ENCODE data around the gene AHI1.
"Not testable (repeated sequence)": the region's sequence is repeated elsewhere in the genome, so short reads cannot be mapped to it uniquely, and the experiment has no call there.

Gene AHI1

GRCh38 chr6:135505222-135505621, 7.7 kb upstream of the AHI1 start:
- DNase-seq = no peak

GRCh38 chr6:135504734-135505133, 7.2 kb upstream of the AHI1 start:
- no peak for DNase-seq

GRCh38 chr6:135503703-135504475, 6.3 kb upstream of the AHI1 start:
- DNase-seq = no peak

- no peak for DNase-seq
These were observed 2.2 kb upstream of the AHI1 start for GRCh38 chr6:135499441-135500340.

DNA sequence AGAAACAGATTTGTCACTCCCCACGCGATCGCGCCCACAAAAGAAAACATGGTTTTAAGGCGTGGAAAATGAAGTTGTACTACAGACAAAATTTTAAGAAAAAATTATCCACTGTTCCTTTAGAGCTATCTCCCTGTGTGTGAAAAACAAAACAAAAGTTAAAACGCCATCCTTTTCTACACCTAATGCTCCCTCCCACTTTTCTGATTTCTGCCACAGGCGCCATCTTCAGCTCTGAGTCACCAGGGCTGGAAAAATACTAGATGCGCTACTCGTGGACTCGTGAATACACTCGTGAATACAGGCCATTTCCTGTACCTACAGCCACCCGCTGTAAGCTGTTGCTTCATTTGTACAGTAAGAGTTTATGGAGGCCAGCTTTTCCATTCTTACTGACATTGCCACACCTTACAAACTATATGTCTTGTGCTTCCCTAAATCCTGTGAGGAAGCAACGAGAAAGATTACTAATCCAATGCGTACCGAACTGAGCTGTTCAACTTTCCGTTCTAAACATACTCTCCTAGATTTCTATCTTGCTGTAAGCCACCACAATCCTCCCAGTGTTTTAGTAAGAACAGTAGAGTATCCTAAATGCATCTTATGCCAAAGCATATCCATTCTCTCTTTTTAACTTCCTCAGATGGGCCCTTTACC, 773 bp upstream of the AHI1 start:
- DNase-seq = peak; percentile 53

DNA sequence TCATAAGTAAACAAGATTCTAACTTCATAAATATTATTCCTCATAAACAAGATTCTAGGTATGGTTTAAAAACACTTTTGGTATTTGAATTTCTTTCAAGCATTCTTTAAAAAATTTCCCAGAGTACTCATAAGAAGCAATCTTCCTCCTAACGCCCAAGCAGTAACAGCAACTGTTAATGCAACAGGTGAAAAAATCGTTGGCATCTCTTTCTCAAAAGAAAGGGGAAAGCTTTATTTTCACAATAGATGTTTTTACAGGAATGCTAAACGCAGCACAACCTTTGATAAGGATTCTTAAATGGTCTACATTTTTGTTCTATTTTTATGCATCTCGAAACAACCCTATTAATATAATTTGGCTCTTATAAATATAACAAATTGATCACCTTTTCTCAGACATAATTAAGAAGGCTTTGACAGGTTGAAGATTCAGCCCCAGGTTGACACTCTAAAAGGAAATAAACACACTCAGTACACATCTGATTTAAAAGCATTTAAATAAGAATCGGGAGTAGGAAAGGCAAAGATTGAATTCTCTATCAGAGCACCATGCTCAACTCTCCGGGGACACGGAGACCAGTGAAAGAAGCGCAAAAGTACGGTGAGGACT, 634 bp downstream of the AHI1 start:
- DNase-seq = no peak

GRCh38 chr6:135493218-135493961, 4.2 kb downstream of the AHI1 start:
- no peak for DNase-seq

GRCh38 chr6:135490381-135490780, 7.2 kb downstream of the AHI1 start:
- DNase-seq = no peak

- no peak for DNase-seq
These were observed 9.5 kb downstream of the AHI1 start for GRCh38 chr6:135488023-135488422.

- not testable (repeated sequence) for DNase-seq
These were observed 13.6 kb downstream of the AHI1 start for GRCh38 chr6:135483903-135484302.

DNA sequence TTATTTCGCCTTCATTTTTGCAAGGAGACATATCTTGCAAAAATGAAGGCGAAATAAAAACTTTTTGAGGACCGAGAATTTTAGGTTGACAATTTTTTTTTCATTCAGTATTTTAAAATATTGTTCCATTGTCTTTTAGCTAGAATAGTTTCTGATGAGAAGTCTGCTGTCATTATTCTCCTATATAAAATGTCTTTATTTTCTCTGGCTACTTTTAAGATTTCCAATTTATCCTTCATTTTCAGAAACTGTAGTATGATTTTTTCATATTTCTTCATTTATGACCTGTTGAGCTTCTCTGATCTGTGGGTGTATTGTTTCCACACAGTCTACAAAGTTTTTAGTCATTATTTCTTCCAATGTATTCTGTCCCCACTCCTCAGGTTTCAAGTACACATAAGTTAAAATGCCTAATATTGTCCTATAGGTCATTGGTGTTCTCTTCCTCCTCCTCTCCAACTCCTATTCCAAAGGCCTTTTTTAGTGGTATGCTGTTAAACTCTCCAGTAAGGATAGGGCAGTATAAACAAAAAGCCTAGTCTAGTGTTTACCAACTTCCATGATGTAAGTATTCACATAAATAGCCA, 15.7 kb downstream of the AHI1 start:
- DNase-seq = no peak

- no peak for DNase-seq
These were observed 17.9 kb downstream of the AHI1 start for GRCh38 chr6:135479601-135480000.

- no peak for DNase-seq
These were observed 18.9 kb downstream of the AHI1 start for GRCh38 chr6:135478626-135479025.

- no peak for DNase-seq
These were observed 22.2 kb downstream of the AHI1 start for GRCh38 chr6:135475292-135475886.

- no peak for DNase-seq
These were observed 23.2 kb downstream of the AHI1 start for GRCh38 chr6:135474362-135474761.

- DNase-seq = no peak
These were observed 31.6 kb downstream of the AHI1 start for GRCh38 chr6:135465903-135466302.

DNA sequence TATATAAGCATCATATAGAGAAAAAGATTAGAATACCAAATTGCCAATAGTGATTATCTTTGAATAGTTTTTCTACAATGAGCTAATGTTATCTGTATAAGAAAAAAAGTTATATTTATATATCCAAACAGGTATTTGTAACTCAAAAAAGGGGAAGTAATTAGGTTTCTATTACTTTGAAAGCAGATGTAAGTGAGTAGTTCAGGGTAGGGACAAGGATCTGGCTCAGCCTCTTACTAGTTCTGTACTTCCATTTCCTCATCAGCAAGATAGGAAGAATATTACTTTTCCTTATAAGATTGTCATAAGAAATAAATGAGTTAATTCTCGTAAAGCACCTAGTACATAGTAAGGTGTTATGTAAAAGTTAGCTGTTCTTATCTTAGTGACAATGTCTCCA, 32.2 kb downstream of the AHI1 start:
- no peak for DNase-seq

- no peak for DNase-seq
These were observed 32.9 kb downstream of the AHI1 start for GRCh38 chr6:135464634-135465033.

DNA sequence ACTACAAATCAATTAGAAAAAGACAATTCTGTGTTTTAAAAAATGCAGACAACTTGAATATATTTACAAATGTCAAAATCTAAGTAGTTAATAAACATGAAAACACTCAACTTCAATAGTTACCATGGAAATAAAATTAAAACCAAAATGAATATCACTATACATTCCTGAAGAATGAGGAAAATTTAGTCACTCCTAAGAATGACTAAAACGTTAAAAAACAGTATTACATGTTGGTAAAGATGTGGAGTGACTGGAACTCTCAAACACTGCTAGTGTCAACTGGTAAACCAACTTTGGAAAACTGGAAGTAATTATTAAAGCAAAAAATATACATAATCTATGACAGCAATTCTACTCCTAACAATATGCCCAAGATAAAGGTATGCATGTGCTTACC, 36.3 kb downstream of the AHI1 start:
- no peak for DNase-seq

DNA sequence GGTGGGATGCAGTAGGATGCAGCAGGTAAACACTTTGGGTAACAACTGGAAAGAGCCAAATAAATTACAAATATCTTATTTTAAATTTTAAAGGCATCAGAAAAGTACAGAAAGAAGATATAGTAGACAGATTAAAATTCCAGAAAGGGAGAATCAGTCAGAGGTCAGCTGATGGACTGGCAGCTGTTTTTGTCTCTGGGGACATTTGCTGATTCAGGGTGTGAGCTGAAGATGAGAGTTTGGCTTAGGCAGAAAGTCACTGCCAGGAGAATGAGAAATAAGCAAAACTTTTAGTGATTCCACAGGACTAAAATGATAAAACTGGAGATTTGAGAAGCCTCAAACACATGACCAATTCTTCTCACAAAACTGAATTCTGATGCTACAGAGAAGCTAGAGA, 39.5 kb downstream of the AHI1 start:
- DNase-seq = no peak

GRCh38 chr6:135451617-135452190, 45.8 kb downstream of the AHI1 start:
- no peak for DNase-seq

Measured in activated T-cell treated with anti-CD3 and anti-CD28 coated beads for 4 hours (primary cell).